NCI-H446 treated with DMSO at 0.1 percent for 48 hours (cell line): ENCODE results near the gene ZNF747.
"Not testable (repeated sequence)": the region's sequence is repeated elsewhere in the genome, so short reads cannot be mapped to it uniquely, and the experiment has no call there.

Experiments used
- DNase-seq: peaks from one replicate; lab custom pipeline; 2025; lab: John Stamatoyannopoulos, UW

ZNF747 gene

GRCh38 chr16:30533748-30534367 lies 800 bp downstream of the ZNF747 start:
- DNase-seq, result no peak

GRCh38 chr16:30533146-30533522 lies 1.5 kb downstream of the ZNF747 start:
- DNase-seq, result no peak

- DNase-seq, result no peak
Measured at GRCh38 chr16:30532285-30533145, 2.1 kb downstream of the ZNF747 start.

GRCh38 chr16:30530163-30531037 lies 4.3 kb downstream of the ZNF747 start:
- no peak for DNase-seq

- DNase-seq, result no peak
Measured at GRCh38 chr16:30528799-30529457, 5.7 kb downstream of the ZNF747 start.

- DNase-seq, result no peak
Measured at GRCh38 chr16:30527635-30528178, 7.0 kb downstream of the ZNF747 start.

GRCh38 chr16:30526823-30527634 lies 7.6 kb downstream of the ZNF747 start:
- DNase-seq, result peak; percentile 96

GRCh38 chr16:30526137-30526822 lies 8.4 kb downstream of the ZNF747 start, which contains the start of gene ZNF768:
Gene ZNF768 (minus strand): TSS chr16:30526566. CDS start chr16:30526413, 153 bp downstream.
- no peak for DNase-seq

GRCh38 chr16:30525844-30526136 lies 8.9 kb downstream of the ZNF747 start:
- no peak for DNase-seq

- no peak for DNase-seq
Measured at GRCh38 chr16:30524575-30525568, 9.8 kb downstream of the ZNF747 start.

- DNase-seq, result no peak
Measured at GRCh38 chr16:30523768-30524574, 10.7 kb downstream of the ZNF747 start.

GRCh38 chr16:30522702-30523463 lies 11.8 kb downstream of the ZNF747 start:
- not testable (repeated sequence) for DNase-seq

- no peak for DNase-seq
Measured at GRCh38 chr16:30521873-30522641, 12.6 kb downstream of the ZNF747 start.

GRCh38 chr16:30521476-30521872 lies 13.2 kb downstream of the ZNF747 start:
- no peak for DNase-seq

GRCh38 chr16:30519120-30520049 lies 15.3 kb downstream of the ZNF747 start:
- DNase-seq, result no peak

GRCh38 chr16:30518552-30518951 lies 16.1 kb downstream of the ZNF747 start:
- no peak for DNase-seq
